IMR-90 (cell line): ENCODE measurements around the gene DDN. TPM values are rescaled to one million over a fixed set of nuclear protein-coding genes. Genes with fewer than 3 reads are reported as not detected.

Experiments
- ATAC-seq: fragments of 200-7000 bp; cut with Tn5 transposase; 2 replicates; pipeline ENCODE4 v1.9.1; 2020; ENCODE audit warnings: low read depth, mild to moderate bottlenecking, moderate library complexity
- BruUV-seq: library from RNA; stranded (reverse); fragments of 400-500 nt; replicated peaks from 2 replicates; lab custom pipeline; 2021; lab: Mats Ljungman, UMichigan
- CTCF ChIA-PET: fragments of 300-600 bp; formaldehyde crosslinking; extraction: SDS; loops from one replicate; lab custom pipeline; 2021; ENCODE audit warnings: antibody characterized with exemption; lab: Yijun Ruan, JAX
- POLR2A ChIA-PET: fragments of 300-600 bp; sonication (Branson Sonifier 250); formaldehyde crosslinking; loops from one replicate; lab custom pipeline; 2022; ENCODE audit warnings: antibody characterized with exemption; ENCODE audit not compliant: unreplicated experiment; lab: Charles Lee
- DNase-seq: peaks from one replicate; pipeline ENCODE4 v3.0.0; 2013
- H2AFZ ChIP-seq: replicated peaks from 2 replicates; pipeline ENCODE3; 2013; ENCODE audit warnings: low read length, mild to moderate bottlenecking; ENCODE audit not compliant: poor library complexity
- H2AK5ac ChIP-seq: 2 replicates; pipeline ENCODE4 v1.6.1; 2013; ENCODE audit warnings: low read depth, low read length, inconsistent platforms
- H2AK9ac ChIP-seq: replicated peaks from 2 replicates; pipeline ENCODE3; 2013; ENCODE audit warnings: mild to moderate bottlenecking, low read depth, low read length, moderate library complexity; ENCODE audit not compliant: poor library complexity
- H2BK120ac ChIP-seq: 2 replicates; pipeline ENCODE4 v1.6.1; 2013; ENCODE audit warnings: low read depth, low read length, inconsistent platforms
- H2BK15ac ChIP-seq: 3 replicates; pipeline ENCODE4 v1.6.1; 2013; ENCODE audit warnings: low read depth, low read length, inconsistent platforms
- H2BK20ac ChIP-seq: 2 replicates; pipeline ENCODE4 v1.6.1; 2013; ENCODE audit warnings: low read depth, mild to moderate bottlenecking, inconsistent platforms, low read length, moderate library complexity
- H2BK5ac ChIP-seq: 2 replicates; pipeline ENCODE4 v1.6.1; 2013; ENCODE audit warnings: mild to moderate bottlenecking, low read depth, low read length, inconsistent platforms; ENCODE audit not compliant: poor library complexity, severe bottlenecking
- H3K14ac ChIP-seq: replicated peaks from 2 replicates; pipeline ENCODE4 v1.6.1; 2013; ENCODE audit warnings: low read depth, low read length, inconsistent platforms
- H3K18ac ChIP-seq: 2 replicates; pipeline ENCODE4 v1.6.1; 2013; ENCODE audit warnings: low read depth, low read length, control low read depth
- H3K23ac ChIP-seq: 2 replicates; pipeline ENCODE4 v1.6.1; 2013; ENCODE audit warnings: low read depth, low read length, inconsistent platforms
- H3K27ac ChIP-seq: 2 replicates; pipeline ENCODE4 v1.5.1; 2013; ENCODE audit warnings: mild to moderate bottlenecking, control low read depth, low read length; ENCODE audit not compliant: insufficient read depth
- H3K27me3 ChIP-seq: 2 replicates; pipeline ENCODE4 v1.6.1; 2013; ENCODE audit warnings: low read length; ENCODE audit not compliant: control insufficient read depth, insufficient read depth
- H3K36me3 ChIP-seq: 2 replicates; pipeline ENCODE4 v1.6.1; 2013; ENCODE audit warnings: low read length, mixed read lengths; ENCODE audit not compliant: control insufficient read depth, insufficient read depth
- H3K4ac ChIP-seq: 2 replicates; pipeline ENCODE4 v1.6.1; 2013; ENCODE audit warnings: low read depth, low read length, inconsistent platforms
- H3K4me1 ChIP-seq: 2 replicates; pipeline ENCODE4 v1.6.1; 2013; ENCODE audit warnings: low read length, mixed read lengths; ENCODE audit not compliant: control insufficient read depth, insufficient read depth
- H3K4me2 ChIP-seq: 2 replicates; pipeline ENCODE4 v1.6.1; 2013; ENCODE audit warnings: low read depth, mild to moderate bottlenecking, control low read depth, low read length, moderate library complexity
- H3K4me3 ChIP-seq: 2 replicates; pipeline ENCODE4 v1.5.1; 2013; ENCODE audit warnings: low read depth, mild to moderate bottlenecking, control low read depth, low read length, moderate library complexity; ENCODE audit not compliant: insufficient read depth
- H3K56ac ChIP-seq: 2 replicates; pipeline ENCODE4 v1.6.1; 2013; ENCODE audit warnings: low read length, inconsistent platforms; ENCODE audit not compliant: insufficient read depth; ENCODE audit errors: extremely low read depth
- H3K79me1 ChIP-seq, 2 experiments: 2 replicates each; pipeline ENCODE4 v1.6.1; 2013; ENCODE audit warnings: low read length in 2 of 2, inconsistent platforms in 1 of 2, low read depth in 1 of 2
- H3K9ac ChIP-seq: 2 replicates; pipeline ENCODE4 v1.6.1; 2013; ENCODE audit warnings: low read depth, low read length, control low read depth
- H3K9me1 ChIP-seq: 2 replicates; pipeline ENCODE4 v1.6.1; 2013; ENCODE audit warnings: low read length, inconsistent platforms; ENCODE audit not compliant: insufficient read depth
- H3K9me3 ChIP-seq: 2 replicates; pipeline ENCODE4 v1.6.1; 2013; ENCODE audit warnings: low read length; ENCODE audit not compliant: control insufficient read depth, insufficient read depth
- H4K20me1 ChIP-seq: 2 replicates; pipeline ENCODE4 v1.6.1; 2013; ENCODE audit warnings: low read length, inconsistent platforms; ENCODE audit not compliant: insufficient read depth
- H4K5ac ChIP-seq: 2 replicates; pipeline ENCODE4 v1.6.1; 2013; ENCODE audit warnings: mild to moderate bottlenecking, low read depth, low read length, control low read depth
- H4K8ac ChIP-seq, 2 experiments: 2 replicates each; pipeline ENCODE4 v1.6.1; 2013; ENCODE audit warnings: low read depth in 2 of 2, low read length in 2 of 2, control low read depth in 1 of 2, inconsistent platforms in 1 of 2
- H4K91ac ChIP-seq: 2 replicates; pipeline ENCODE4 v1.6.1; 2013; ENCODE audit warnings: low read depth, low read length, inconsistent platforms; ENCODE audit not compliant: insufficient read depth
- CEBPB ChIP-seq: IDR thresholded peaks from 2 replicates; pipeline ENCODE4 v1.6.1; 2012; ENCODE audit warnings: low read depth, low read length, improper control_type of control experiment
- MAFK ChIP-seq: IDR thresholded peaks from 2 replicates; pipeline ENCODE4 v1.6.1; 2012; ENCODE audit warnings: low read depth, low read length, improper control_type of control experiment
- MXI1 ChIP-seq: IDR thresholded peaks from 2 replicates; pipeline ENCODE4 v1.6.1; 2012; ENCODE audit warnings: low read depth, mild to moderate bottlenecking, low read length, moderate library complexity, borderline replicate concordance
- POLR2A ChIP-seq: IDR thresholded peaks from 2 replicates; pipeline ENCODE4 v1.6.1; 2012; ENCODE audit warnings: mild to moderate bottlenecking, low read depth, low read length
- SMC3 ChIP-seq: fragments of 150-350 bp; IDR thresholded peaks from 2 replicates; pipeline ENCODE4 v1.6.1; 2016; ENCODE audit warnings: low read depth, mild to moderate bottlenecking, antibody characterized with exemption, low read length, moderate library complexity
- WGBS, 2 experiments: methylation state at CpG; one replicate each; pipeline versions ENCODE4 v1.1.5 to v1.1.7; 2013; ENCODE audit warnings: missing lambda C conversion rate in 2 of 2; ENCODE audit not compliant: insufficient read length in 1 of 2; ENCODE audit errors: extremely low coverage in 2 of 2; 5-methylcytosine and 5-hydroxymethylcytosine counted together
- dilution Hi-C: fragments of 300-500 bp; cut with HindIII; formaldehyde crosslinking; loops from one replicate; pipeline ENCODE4 v1.14.3; 2018; ENCODE audit warnings: low sequenced_read_pairs; ENCODE audit not compliant: unreplicated experiment
- in situ Hi-C: fragments of 300-500 bp; cut with MboI; formaldehyde crosslinking; loops from 3 replicates; pipeline ENCODE4 v1.14.3; 2019; ENCODE audit warnings: low sequenced_read_pairs, inconsistent platforms, mixed read lengths
- intact Hi-C: fragments of 100-400 bp; cut with micrococcal nuclease; formaldehyde crosslinking; loops from 2 replicates; pipeline ENCODE4 v1.10.0; 2022
- polyA plus RNA-seq, 3 experiments: library from polyadenylated mRNA; depleted of rRNA; stranded (reverse); fragments of >200 nt; gene quantifications; 2 replicates each; pipeline ENCODE4 v1.2.3, GENCODE V29; 2012; ENCODE audit warnings: low replicate concordance in 1 of 3
- total RNA-seq: library from RNA; depleted of rRNA; stranded (reverse); fragments of >200 nt; gene quantifications from 2 replicates; pipeline ENCODE4 v1.2.3, GENCODE V29; 2012
- TF ChIP-seq, protein P1 (sequence below): fragments of 150-350 bp; IDR thresholded peaks from 2 replicates; pipeline ENCODE4 v1.6.1; 2017; ENCODE audit warnings: mild to moderate bottlenecking, antibody characterized with exemption, low read length, low read depth

DDN gene
- total and polyA plus RNA-seq, 2 of the 4 experiments (the other 2 are of a cell fraction), result 0.18 to 0.21 TPM

DNA sequence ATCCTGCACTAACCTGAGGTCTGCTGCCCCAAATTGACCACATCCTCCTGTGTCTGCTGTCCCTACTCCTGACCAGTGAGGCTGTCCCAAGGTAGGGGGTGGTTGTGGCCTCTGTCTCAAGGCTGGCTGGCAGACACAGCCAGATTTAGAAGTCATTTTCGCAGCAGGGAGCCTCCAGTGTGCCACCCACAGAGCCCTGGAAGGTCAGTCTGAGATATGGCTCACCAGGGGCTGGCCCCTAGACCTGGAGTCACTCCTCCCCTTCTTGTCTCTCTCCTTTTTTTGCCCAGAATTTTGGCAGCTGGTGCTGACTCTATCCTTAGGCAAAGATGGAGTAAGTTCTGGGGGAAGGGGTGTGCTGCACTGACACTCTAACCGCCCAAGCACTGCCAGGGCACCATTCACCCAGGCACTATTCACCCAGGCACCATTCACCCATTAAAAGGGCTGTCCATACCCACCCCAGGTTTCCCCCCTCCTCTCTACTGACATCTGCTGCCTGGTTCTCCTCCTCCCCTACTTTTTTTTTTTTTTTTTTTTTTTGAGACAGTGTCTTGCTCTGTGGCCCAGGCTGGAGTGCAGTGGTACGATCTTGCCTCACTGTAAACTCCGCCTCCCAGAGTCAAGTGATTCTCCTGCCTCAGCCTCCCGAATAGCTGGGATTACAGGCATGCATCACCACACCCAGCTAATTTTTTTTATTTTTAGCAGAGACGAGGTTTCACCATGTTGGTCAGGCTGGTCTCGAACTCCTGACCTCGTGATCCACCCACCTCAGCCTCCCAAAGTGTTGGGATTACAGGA, 7.7 kb downstream of the DDN start:
- Histone ChIP-seq H3K27me3 (peaks cover 60% of the 10 kb centered on the region), H3K14ac (no peak overlapping the region), H2AK9ac (no peak overlapping the region), H3K4me3 (no peak overlapping the region), H3K79me1 (no peaks in the 10 kb centered on the region), H2AK5ac (no peak overlapping the region), H4K5ac (no peak overlapping the region), H4K91ac (no peak overlapping the region), H3K9me1 (no peaks in the 10 kb centered on the region; the same call in 1 of the 2 replicates), H3K4ac (no peak overlapping the region), H2BK120ac (no peak overlapping the region), H2AFZ (no peak overlapping the region), H3K36me3 (no peaks in the 10 kb centered on the region), H2BK20ac (no peak overlapping the region), H3K23ac (no peak overlapping the region), H3K4me2 (no peak overlapping the region), H3K9ac (no peak overlapping the region), H2BK15ac (no peak overlapping the region), H3K4me1 (no peaks in the 10 kb centered on the region), H3K18ac (no peak overlapping the region), H4K20me1 (no peaks in the 10 kb centered on the region), H2BK5ac (no peak overlapping the region), H4K8ac (no peak overlapping the region), H3K27ac (no peak overlapping the region), H3K56ac (no peak overlapping the region), H3K9me3 (no peaks in the 10 kb centered on the region)
- CTCF ChIA-PET, result no interaction called here
- TF ChIP-seq POLR2A, result no peak
- TF ChIP-seq, protein P1, sequence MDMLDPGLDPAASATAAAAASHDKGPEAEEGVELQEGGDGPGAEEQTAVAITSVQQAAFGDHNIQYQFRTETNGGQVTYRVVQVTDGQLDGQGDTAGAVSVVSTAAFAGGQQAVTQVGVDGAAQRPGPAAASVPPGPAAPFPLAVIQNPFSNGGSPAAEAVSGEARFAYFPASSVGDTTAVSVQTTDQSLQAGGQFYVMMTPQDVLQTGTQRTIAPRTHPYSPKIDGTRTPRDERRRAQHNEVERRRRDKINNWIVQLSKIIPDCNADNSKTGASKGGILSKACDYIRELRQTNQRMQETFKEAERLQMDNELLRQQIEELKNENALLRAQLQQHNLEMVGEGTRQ, result no peak
- TF ChIP-seq CEBPB, result no peak
- TF ChIP-seq MXI1, result no peak
- TF ChIP-seq MAFK, result no peak
- TF ChIP-seq SMC3, result no peak
- ATAC-seq (no peak), DNase-seq (no peak)
- BruUV-seq, result no TSS peak
- dilution Hi-C loops, result no loop called here
- in situ Hi-C loops, result no loop called here
- WGBS, 2 experiments, result no CpG with 5 or more reads among the region's 8 CpGs
- POLR2A ChIA-PET, result no interaction called here
- intact Hi-C loops, result no loop called here
